HepG2 (cell line): Measurements from ENCODE around the gene MOAP1. TPM values are rescaled to one million over a fixed set of nuclear protein-coding genes. Genes with fewer than 3 reads are reported as not detected.
A peak's percentile ranks its signal among the peaks of the same experiment; 100 is the strongest.

Source experiments
- CREM ChIP-seq, 2 experiments: sonication (generic) in 1 of 2; formaldehyde crosslinking in 1 of 2; IDR thresholded peaks; 2 replicates each; pipeline versions ENCODE4 v1.4.0 to v1.6.1; 2016 to 2020; ENCODE audit warnings: antibody characterized with exemption in 1 of 2, mild to moderate bottlenecking in 1 of 2, missing genetic modification reagents in 1 of 2
- FIP1L1 ChIP-seq: fragments of 200-400 bp; formaldehyde crosslinking; IDR thresholded peaks from 2 replicates; pipeline ENCODE4 v1.6.1; 2018; ENCODE audit warnings: low read depth, mild to moderate bottlenecking, low read length, moderate library complexity, borderline replicate concordance; ENCODE audit not compliant: insufficient read depth
- GABPA ChIP-seq, 2 experiments: IDR thresholded peaks; 2 replicates each; pipeline ENCODE4 v1.6.1; 2011 to 2016; ENCODE audit warnings: low read depth in 2 of 2, low read length in 1 of 2, missing biosample characterization in 1 of 2, missing genetic modification characterization in 1 of 2
- HDAC1 ChIP-seq: sonication (generic); formaldehyde crosslinking; IDR thresholded peaks from 2 replicates; pipeline ENCODE4 v1.5.1; 2020; ENCODE audit warnings: mild to moderate bottlenecking, missing genetic modification reagents
- HNRNPK ChIP-seq: fragments of 200-400 bp; formaldehyde crosslinking; IDR thresholded peaks from 2 replicates; pipeline ENCODE4 v1.6.1; 2018; ENCODE audit warnings: low read length, low read depth, moderate library complexity, mild to moderate bottlenecking; ENCODE audit not compliant: poor library complexity, severe bottlenecking
- HNRNPUL1 ChIP-seq: fragments of 200-400 bp; formaldehyde crosslinking; IDR thresholded peaks from 2 replicates; pipeline ENCODE4 v1.6.1; 2017; ENCODE audit warnings: low read depth, mild to moderate bottlenecking, low read length, moderate library complexity
- HOXD1 ChIP-seq: sonication (generic); formaldehyde crosslinking; IDR thresholded peaks from 2 replicates; pipeline ENCODE4 v1.5.0; 2020; ENCODE audit warnings: missing genetic modification reagents
- KLF11 ChIP-seq: IDR thresholded peaks from 2 replicates; pipeline ENCODE4 v1.6.1; 2016; ENCODE audit warnings: missing compliant biosample characterization
- NR2F6 ChIP-seq, 2 experiments: IDR thresholded peaks; 2 replicates each; pipeline ENCODE4 v1.6.1; 2016; ENCODE audit warnings: antibody characterized with exemption in 1 of 2, mild to moderate bottlenecking in 1 of 2
- RBAK ChIP-seq: sonication (generic); formaldehyde crosslinking; IDR thresholded peaks from 2 replicates; pipeline ENCODE4 v1.5.1; 2020; ENCODE audit warnings: mild to moderate bottlenecking, missing genetic modification reagents
- REPIN1 ChIP-seq: sonication (generic); formaldehyde crosslinking; IDR thresholded peaks from 2 replicates; pipeline ENCODE4 v1.8.0; 2022; ENCODE audit warnings: missing genetic modification reagents, low read depth, mild to moderate bottlenecking, borderline replicate concordance
- SIN3A ChIP-seq: IDR thresholded peaks from 2 replicates; pipeline ENCODE4 v1.6.1; 2011; ENCODE audit warnings: low read depth, mild to moderate bottlenecking, control low read depth, low read length, borderline replicate concordance
- ZMAT3 ChIP-seq: sonication (generic); formaldehyde crosslinking; conservative IDR thresholded peaks from 2 replicates; pipeline ENCODE4 v1.7.0; 2021; ENCODE audit warnings: missing genetic modification reagents
- ZNF33B ChIP-seq: sonication (generic); formaldehyde crosslinking; IDR thresholded peaks from 2 replicates; pipeline ENCODE4 v1.5.1; 2020; ENCODE audit warnings: mild to moderate bottlenecking, missing genetic modification reagents
- ZNF75D ChIP-seq: sonication (generic); formaldehyde crosslinking; IDR thresholded peaks from 2 replicates; pipeline ENCODE4 v1.8.1; 2023; ENCODE audit warnings: missing genetic modification reagents, mild to moderate bottlenecking, borderline replicate concordance
- polyA plus RNA-seq, 8 experiments: library from polyadenylated mRNA; depleted of rRNA in 3 of 8; stranded (reverse) in 7 of 8; unstranded in 1 of 8; fragments of >200 nt; fragmentation: Illumina TruSeq in 4 of 8; extraction: Trizol in 4 of 8; gene quantifications; 2 replicates each; pipeline versions ENCODE4 v1.2.1 to v1.2.3, GENCODE V29; 2011 to 2016; ENCODE audit warnings: low read depth in 4 of 8, missing spikeins in 1 of 8, mixed read lengths in 1 of 8; ENCODE audit not compliant: insufficient read depth in 1 of 8
- total RNA-seq, 5 experiments: library from RNA; depleted of rRNA; stranded (reverse); fragments of >200 nt; fragmentation: Illumina TruSeq; extraction: Trizol; gene quantifications; 2 replicates each; pipeline ENCODE4 v1.2.3, GENCODE V29; 2016; ENCODE audit warnings: low read depth in 1 of 5
- TF ChIP-seq, protein P1 (sequence below): sonication (generic); formaldehyde crosslinking; IDR thresholded peaks from 2 replicates; pipeline ENCODE4 v1.9.0; 2022; ENCODE audit warnings: missing genetic modification reagents, mild to moderate bottlenecking, borderline replicate concordance
- TF ChIP-seq, protein P2 (sequence below): sonication (generic); formaldehyde crosslinking; IDR thresholded peaks from 2 replicates; pipeline ENCODE4 v1.4.0; 2020; ENCODE audit warnings: missing genetic modification reagents
- TF ChIP-seq, protein P3 (sequence below): sonication (generic); formaldehyde crosslinking; IDR thresholded peaks from 2 replicates; pipeline ENCODE4 v1.8.1; 2023; ENCODE audit warnings: mild to moderate bottlenecking, missing genetic modification reagents
- TF ChIP-seq, protein P4 (sequence below): IDR thresholded peaks from 2 replicates; pipeline ENCODE4 v1.6.1; 2016
- TF ChIP-seq, protein P5 (sequence below): sonication (generic); formaldehyde crosslinking; IDR thresholded peaks from 2 replicates; pipeline ENCODE4 v1.5.1; 2020; ENCODE audit warnings: mild to moderate bottlenecking, missing genetic modification reagents, borderline replicate concordance

MOAP1 gene
- total and polyA plus RNA-seq, 2 of the 13 experiments (the other 11 are each of a cell fraction or from before 2014, with no cell fraction given) = 14.6 to 47.0 TPM

DNA sequence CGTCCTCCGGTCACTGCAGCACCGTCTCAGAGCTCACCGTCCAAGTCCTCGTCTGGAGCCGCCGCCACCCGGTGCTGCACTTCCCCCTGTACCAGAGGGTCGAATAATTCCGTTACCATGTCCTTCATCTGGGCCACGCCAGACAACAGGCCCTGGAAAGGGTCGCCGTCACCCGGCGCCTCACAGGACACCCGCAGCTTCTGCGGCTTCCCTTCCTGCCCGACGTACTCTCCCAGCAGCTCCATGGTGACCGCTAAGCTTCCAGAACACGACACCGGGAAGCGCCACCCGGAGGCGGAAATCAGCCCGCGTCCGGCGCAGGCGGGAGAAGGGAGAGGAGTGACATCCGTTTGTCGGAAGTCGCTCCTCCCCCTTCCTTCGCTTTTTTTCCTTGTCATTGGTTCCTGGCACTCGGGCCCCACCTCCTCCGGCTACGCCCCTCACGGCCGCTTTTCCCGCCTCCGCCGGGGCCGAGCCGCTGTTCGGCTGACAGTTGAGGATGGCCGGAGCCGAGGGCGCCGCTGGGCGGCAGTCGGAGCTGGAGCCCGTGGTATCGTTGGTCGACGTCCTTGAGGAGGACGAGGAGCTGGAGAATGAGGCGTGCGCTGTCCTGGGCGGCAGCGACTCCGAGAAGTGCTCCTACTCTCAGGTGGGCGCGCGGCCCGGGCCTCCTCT is 22.2 kb upstream of the MOAP1 start, which contains the start of the genes GON7 and UBR7 (continued):
- TF ChIP-seq KLF11 (CRISPR knock-in tag) (peak; percentile 71; the same call in 1 of the 2 replicates), REPIN1 (CRISPR knock-in tag) (peak; percentile 78), ZMAT3 (peak; percentile 90), CREM (IDR thresholded peaks at IDR 0.05) (peak; percentile 83), CREM (CRISPR knock-in tag; IDR thresholded peaks at IDR 0.05) (no peak), HNRNPUL1 (no peak), HNRNPK (peak; percentile 16), GABPA (IDR thresholded peaks at IDR 0.05; ENCODE audit: low read depth, low read length) (peak; percentile 92), GABPA (CRISPR knock-in tag; IDR thresholded peaks at IDR 0.05; ENCODE audit: low read depth) (peak; percentile 95), FIP1L1 (peak; percentile 15; the same call in 1 of the 2 replicates), HOXD1 (CRISPR knock-in tag) (0 out of 2 replicates have a peak, but pooled peaks have one; percentile 13), SIN3A (peak; percentile 95), ZNF75D (CRISPR knock-in tag) (no peak), RBAK (CRISPR knock-in tag) (no peak), ZNF33B (CRISPR knock-in tag) (peak; percentile 74; the same call in 1 of the 2 replicates), HDAC1 (CRISPR knock-in tag) (peak; percentile 95), NR2F6 (IDR thresholded peaks at IDR 0.05) (no peak), NR2F6 (CRISPR knock-in tag; IDR thresholded peaks at IDR 0.05) (no peak)
- TF ChIP-seq, protein P1, sequence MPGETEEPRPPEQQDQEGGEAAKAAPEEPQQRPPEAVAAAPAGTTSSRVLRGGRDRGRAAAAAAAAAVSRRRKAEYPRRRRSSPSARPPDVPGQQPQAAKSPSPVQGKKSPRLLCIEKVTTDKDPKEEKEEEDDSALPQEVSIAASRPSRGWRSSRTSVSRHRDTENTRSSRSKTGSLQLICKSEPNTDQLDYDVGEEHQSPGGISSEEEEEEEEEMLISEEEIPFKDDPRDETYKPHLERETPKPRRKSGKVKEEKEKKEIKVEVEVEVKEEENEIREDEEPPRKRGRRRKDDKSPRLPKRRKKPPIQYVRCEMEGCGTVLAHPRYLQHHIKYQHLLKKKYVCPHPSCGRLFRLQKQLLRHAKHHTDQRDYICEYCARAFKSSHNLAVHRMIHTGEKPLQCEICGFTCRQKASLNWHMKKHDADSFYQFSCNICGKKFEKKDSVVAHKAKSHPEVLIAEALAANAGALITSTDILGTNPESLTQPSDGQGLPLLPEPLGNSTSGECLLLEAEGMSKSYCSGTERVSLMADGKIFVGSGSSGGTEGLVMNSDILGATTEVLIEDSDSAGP (CRISPR knock-in tag) = peak; percentile 90
- TF ChIP-seq, protein P2, sequence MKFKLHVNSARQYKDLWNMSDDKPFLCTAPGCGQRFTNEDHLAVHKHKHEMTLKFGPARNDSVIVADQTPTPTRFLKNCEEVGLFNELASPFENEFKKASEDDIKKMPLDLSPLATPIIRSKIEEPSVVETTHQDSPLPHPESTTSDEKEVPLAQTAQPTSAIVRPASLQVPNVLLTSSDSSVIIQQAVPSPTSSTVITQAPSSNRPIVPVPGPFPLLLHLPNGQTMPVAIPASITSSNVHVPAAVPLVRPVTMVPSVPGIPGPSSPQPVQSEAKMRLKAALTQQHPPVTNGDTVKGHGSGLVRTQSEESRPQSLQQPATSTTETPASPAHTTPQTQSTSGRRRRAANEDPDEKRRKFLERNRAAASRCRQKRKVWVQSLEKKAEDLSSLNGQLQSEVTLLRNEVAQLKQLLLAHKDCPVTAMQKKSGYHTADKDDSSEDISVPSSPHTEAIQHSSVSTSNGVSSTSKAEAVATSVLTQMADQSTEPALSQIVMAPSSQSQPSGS = 0 out of 2 replicates have a peak, but pooled peaks have one; percentile 29
- TF ChIP-seq, protein P3, sequence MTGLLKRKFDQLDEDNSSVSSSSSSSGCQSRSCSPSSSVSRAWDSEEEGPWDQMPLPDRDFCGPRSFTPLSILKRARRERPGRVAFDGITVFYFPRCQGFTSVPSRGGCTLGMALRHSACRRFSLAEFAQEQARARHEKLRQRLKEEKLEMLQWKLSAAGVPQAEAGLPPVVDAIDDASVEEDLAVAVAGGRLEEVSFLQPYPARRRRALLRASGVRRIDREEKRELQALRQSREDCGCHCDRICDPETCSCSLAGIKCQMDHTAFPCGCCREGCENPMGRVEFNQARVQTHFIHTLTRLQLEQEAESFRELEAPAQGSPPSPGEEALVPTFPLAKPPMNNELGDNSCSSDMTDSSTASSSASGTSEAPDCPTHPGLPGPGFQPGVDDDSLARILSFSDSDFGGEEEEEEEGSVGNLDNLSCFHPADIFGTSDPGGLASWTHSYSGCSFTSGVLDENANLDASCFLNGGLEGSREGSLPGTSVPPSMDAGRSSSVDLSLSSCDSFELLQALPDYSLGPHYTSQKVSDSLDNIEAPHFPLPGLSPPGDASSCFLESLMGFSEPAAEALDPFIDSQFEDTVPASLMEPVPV (CRISPR knock-in tag) = peak; percentile 74; the same call in 1 of the 2 replicates
- TF ChIP-seq, protein P4, sequence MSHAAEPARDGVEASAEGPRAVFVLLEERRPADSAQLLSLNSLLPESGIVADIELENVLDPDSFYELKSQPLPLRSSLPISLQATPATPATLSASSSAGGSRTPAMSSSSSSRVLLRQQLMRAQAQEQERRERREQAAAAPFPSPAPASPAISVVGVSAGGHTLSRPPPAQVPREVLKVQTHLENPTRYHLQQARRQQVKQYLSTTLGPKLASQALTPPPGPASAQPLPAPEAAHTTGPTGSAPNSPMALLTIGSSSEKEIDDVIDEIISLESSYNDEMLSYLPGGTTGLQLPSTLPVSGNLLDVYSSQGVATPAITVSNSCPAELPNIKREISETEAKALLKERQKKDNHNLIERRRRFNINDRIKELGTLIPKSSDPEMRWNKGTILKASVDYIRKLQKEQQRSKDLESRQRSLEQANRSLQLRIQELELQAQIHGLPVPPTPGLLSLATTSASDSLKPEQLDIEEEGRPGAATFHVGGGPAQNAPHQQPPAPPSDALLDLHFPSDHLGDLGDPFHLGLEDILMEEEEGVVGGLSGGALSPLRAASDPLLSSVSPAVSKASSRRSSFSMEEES (CRISPR knock-in tag) = peak; percentile 34; the same call in 1 of the 2 replicates
- TF ChIP-seq, protein P5, sequence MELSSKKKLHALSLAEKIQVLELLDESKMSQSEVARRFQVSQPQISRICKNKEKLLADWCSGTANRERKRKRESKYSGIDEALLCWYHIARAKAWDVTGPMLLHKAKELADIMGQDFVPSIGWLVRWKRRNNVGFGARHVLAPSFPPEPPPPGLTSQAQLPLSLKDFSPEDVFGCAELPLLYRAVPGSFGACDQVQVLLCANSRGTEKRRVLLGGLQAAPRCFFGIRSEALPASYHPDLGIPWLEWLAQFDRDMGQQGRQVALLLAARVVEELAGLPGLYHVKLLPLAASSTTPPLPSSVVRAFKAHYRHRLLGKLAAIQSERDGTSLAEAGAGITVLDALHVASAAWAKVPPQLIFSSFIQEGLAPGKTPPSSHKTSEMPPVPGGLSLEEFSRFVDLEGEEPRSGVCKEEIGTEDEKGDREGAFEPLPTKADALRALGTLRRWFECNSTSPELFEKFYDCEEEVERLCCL (CRISPR knock-in tag) = no peak
